ENCODE results near the gene BSCL2. TPM values are rescaled to one million over a fixed set of nuclear protein-coding genes. Genes with fewer than 3 reads are reported as not detected.

The BSCL2 gene
- polyA plus RNA-seq, 3 donors: 43.5 to 65.7 (median 63.3) TPM

DNA sequence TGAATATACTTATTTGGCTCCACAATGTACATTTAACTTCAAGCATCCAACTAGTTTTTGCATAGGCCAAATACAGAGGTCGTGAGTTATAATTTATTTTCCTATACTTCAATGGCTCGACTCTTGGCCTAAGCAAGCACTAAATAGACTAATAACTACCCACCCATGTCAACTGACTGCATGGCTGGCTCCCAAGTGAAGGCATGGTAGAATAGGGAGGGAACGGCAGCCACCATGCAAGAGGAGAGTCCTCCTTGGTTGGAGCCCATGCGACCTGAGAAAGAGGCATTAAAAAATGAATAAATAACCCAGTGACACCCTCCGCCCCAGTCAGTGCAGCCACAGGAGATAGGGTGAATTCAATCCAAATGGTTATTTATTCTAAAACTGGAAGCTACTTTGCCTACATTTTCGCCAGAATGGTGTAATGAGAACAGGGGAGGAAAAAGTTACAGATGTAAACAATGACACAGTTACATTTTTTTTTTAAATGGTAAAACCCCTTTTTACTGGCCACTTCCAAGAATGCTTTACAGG, 5.1 kb upstream of the BSCL2 start:
- no peaks in the 10 kb centered on the region for H3K27me3 Mint-ChIP-seq (ENCODE audit: low read depth in 3 of 3)
- intact Hi-C loops (cut with micrococcal nuclease): no loop called here
- DNase-seq: no peak
- no peaks in the 10 kb centered on the region for H3K9me3 ChIP-seq (replicated peaks in 1 of 2; ENCODE audit: control insufficient read depth in 1 of 2, insufficient read depth in 1 of 2, low read length in 2 of 2)
- H3K9ac ChIP-seq (ENCODE audit: insufficient read depth, low read length, poor library complexity, severe bottlenecking): no peak overlapping the region
- WGBS (ENCODE audit: insufficient coverage): no CpG with 5 or more reads among the region's 6 CpGs
- H3K36me3 ChIP-seq (replicated peaks in 1 of 2; ENCODE audit: control insufficient read depth in 1 of 2, insufficient read depth in 2 of 2, low read length in 2 of 2): peaks cover 57 to 68% of the 10 kb centered on the region in 2 donors
- H3K4me1 Mint-ChIP-seq: peaks cover 24% of the 10 kb centered on the region
- H3K27ac Mint-ChIP-seq: no peak overlapping the region
- H3K4me3 ChIP-seq (replicated peaks in 1 of 3; ENCODE audit: low read depth in 2 of 3, low read length in 3 of 3): no peak overlapping the region
- no peak overlapping the region for H3K4me2 ChIP-seq (replicated peaks; ENCODE audit: extremely low read depth, low read length, poor library complexity, severe bottlenecking)
- no peak overlapping the region for H3K4me3 Mint-ChIP-seq
- peaks cover 34% of the 10 kb centered on the region for H3K79me2 ChIP-seq (ENCODE audit: insufficient read depth, low read length)
- H2AFZ ChIP-seq (ENCODE audit: insufficient read depth, low read depth, low read length, poor library complexity, severe bottlenecking): no peak overlapping the region
- peaks cover 54 to 63% of the 10 kb centered on the region in 2 donors for H3K36me3 Mint-ChIP-seq
- no peaks in the 10 kb centered on the region for H3K27me3 ChIP-seq (ENCODE audit: control insufficient read depth in 2 of 2, insufficient read depth in 2 of 2, low read length in 2 of 2)
- H3K4me1 ChIP-seq (ENCODE audit: control insufficient read depth in 1 of 2, insufficient read depth in 2 of 2, low read length in 2 of 2): peaks cover 18 to 30% of the 10 kb centered on the region in 2 donors
- peaks cover 25% of the 10 kb centered on the region for H4K20me1 ChIP-seq (ENCODE audit: insufficient read depth, low read length)
- H3K9me3 Mint-ChIP-seq: no peaks in the 10 kb centered on the region
- TF ChIP-seq, protein P1, sequence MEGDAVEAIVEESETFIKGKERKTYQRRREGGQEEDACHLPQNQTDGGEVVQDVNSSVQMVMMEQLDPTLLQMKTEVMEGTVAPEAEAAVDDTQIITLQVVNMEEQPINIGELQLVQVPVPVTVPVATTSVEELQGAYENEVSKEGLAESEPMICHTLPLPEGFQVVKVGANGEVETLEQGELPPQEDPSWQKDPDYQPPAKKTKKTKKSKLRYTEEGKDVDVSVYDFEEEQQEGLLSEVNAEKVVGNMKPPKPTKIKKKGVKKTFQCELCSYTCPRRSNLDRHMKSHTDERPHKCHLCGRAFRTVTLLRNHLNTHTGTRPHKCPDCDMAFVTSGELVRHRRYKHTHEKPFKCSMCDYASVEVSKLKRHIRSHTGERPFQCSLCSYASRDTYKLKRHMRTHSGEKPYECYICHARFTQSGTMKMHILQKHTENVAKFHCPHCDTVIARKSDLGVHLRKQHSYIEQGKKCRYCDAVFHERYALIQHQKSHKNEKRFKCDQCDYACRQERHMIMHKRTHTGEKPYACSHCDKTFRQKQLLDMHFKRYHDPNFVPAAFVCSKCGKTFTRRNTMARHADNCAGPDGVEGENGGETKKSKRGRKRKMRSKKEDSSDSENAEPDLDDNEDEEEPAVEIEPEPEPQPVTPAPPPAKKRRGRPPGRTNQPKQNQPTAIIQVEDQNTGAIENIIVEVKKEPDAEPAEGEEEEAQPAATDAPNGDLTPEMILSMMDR (IDR thresholded peaks at IDR 0.05): no peak
- H3K27ac ChIP-seq (ENCODE audit: low read depth in 1 of 2, low read length in 2 of 2): peak overlapping the region in 1 of 2 donors; percentile 18

DNA sequence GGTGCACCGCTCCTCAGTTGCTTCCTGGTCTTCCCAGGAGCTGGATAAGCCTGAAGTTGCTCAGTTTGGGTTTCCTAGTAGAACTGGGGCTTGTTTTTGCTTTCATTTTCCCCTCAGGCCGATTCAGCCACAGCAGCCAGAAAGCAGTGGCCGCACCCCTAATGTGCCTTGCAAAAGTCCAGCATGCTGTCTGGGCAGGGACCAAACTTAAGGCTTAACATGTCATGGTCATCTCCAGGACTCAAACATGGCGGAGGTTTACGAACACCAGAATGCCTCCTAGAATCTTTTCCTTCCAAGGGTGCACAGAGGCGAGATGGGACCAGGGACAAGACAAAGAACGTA, 2.7 kb upstream of the BSCL2 start:
- TF ChIP-seq, protein P1 (IDR thresholded peaks at IDR 0.05): no peak
- H3K9me3 Mint-ChIP-seq: no peaks in the 10 kb centered on the region
- H3K4me1 Mint-ChIP-seq: peaks cover 42% of the 10 kb centered on the region
- H3K79me2 ChIP-seq (ENCODE audit: insufficient read depth, low read length): peaks cover 18% of the 10 kb centered on the region
- H3K9ac ChIP-seq (ENCODE audit: insufficient read depth, low read length, poor library complexity, severe bottlenecking): peak overlapping the region; percentile 88
- peaks cover 34 to 44% of the 10 kb centered on the region in 2 donors for H3K36me3 ChIP-seq (replicated peaks in 1 of 2; ENCODE audit: control insufficient read depth in 1 of 2, insufficient read depth in 2 of 2, low read length in 2 of 2)
- 65% methylated on average over 7 of the region's 7 CpGs for WGBS (ENCODE audit: insufficient coverage)
- DNase-seq: peak; percentile 20 to 27 (median 23)
- peak overlapping the region; percentile 87 to 96 for H3K4me3 Mint-ChIP-seq
- H3K36me3 Mint-ChIP-seq: peaks cover 33 to 44% of the 10 kb centered on the region in 2 donors
- H3K4me2 ChIP-seq (replicated peaks; ENCODE audit: extremely low read depth, low read length, poor library complexity, severe bottlenecking): peak overlapping the region; percentile 96
- peaks cover 7% of the 10 kb centered on the region for H4K20me1 ChIP-seq (ENCODE audit: insufficient read depth, low read length)
- intact Hi-C loops (cut with micrococcal nuclease): loop anchor here in 1 of 2 donors (1.0 kb wide), 1 partner anchor 16 kb away; no protein-coding TSS in a partner anchor
- H3K4me1 ChIP-seq (ENCODE audit: control insufficient read depth in 1 of 2, insufficient read depth in 2 of 2, low read length in 2 of 2): peaks cover 34 to 51% of the 10 kb centered on the region in 2 donors
- peak overlapping the region; percentile 95 to 99 (median 98) for H3K27ac Mint-ChIP-seq
- H3K4me3 ChIP-seq (replicated peaks in 1 of 3; ENCODE audit: low read depth in 2 of 3, low read length in 3 of 3): peak overlapping the region; percentile 72 to 91 (median 83)
- H2AFZ ChIP-seq (ENCODE audit: insufficient read depth, low read depth, low read length, poor library complexity, severe bottlenecking): peak overlapping the region; percentile 98
- H3K27me3 ChIP-seq (ENCODE audit: control insufficient read depth in 2 of 2, insufficient read depth in 2 of 2, low read length in 2 of 2): no peaks in the 10 kb centered on the region
- H3K9me3 ChIP-seq (replicated peaks in 1 of 2; ENCODE audit: control insufficient read depth in 1 of 2, insufficient read depth in 1 of 2, low read length in 2 of 2): no peaks in the 10 kb centered on the region
- no peaks in the 10 kb centered on the region for H3K27me3 Mint-ChIP-seq (ENCODE audit: low read depth in 3 of 3)
- H3K27ac ChIP-seq (ENCODE audit: low read depth in 1 of 2, low read length in 2 of 2): peak overlapping the region; percentile 95 to 97
